ENCODE measurements around the gene FGB.
A peak's percentile ranks its signal among the peaks of the same experiment; 100 is the strongest.

The FGB gene

GRCh38 chr4:154562697-154563254 is at the start of gene FGB:
Gene FGB (plus strand): TSS chr4:154563011. CDS start chr4:154563019, 8 bp downstream.
- DNase-seq, result no peak

- DNase-seq, result no peak
Measured at GRCh38 chr4:154516318-154517029, 46.3 kb upstream of the FGB start.

- DNase-seq, result no peak
Measured at GRCh38 chr4:154517591-154517990, 45.2 kb upstream of the FGB start.

- no peak for DNase-seq
Measured at GRCh38 chr4:154519214-154519613, 43.6 kb upstream of the FGB start.

GRCh38 chr4:154521607-154522006 is 41.2 kb upstream of the FGB start:
- no peak for DNase-seq

- DNase-seq, result no peak
Measured at GRCh38 chr4:154526151-154526550, 36.7 kb upstream of the FGB start.

- DNase-seq, result no peak
Measured at GRCh38 chr4:154527308-154527707, 35.5 kb upstream of the FGB start.

- DNase-seq, result no peak
Measured at GRCh38 chr4:154528869-154529268, 33.9 kb upstream of the FGB start.

GRCh38 chr4:154529728-154530519 is 32.9 kb upstream of the FGB start:
- no peak for DNase-seq

GRCh38 chr4:154534296-154534695 is 28.5 kb upstream of the FGB start:
- DNase-seq, result no peak

- no peak for DNase-seq
Measured at GRCh38 chr4:154542271-154542879, 20.4 kb upstream of the FGB start.

- DNase-seq, result no peak
Measured at GRCh38 chr4:154545689-154546088, 17.1 kb upstream of the FGB start.

- DNase-seq, result peak; percentile 94
Measured at GRCh38 chr4:154549894-154550790, 12.7 kb upstream of the FGB start, which contains the start of gene PLRG1. Gene PLRG1 (minus strand): TSS chr4:154550400. CDS start chr4:154550308, 92 bp downstream.

- peak; percentile 67 for DNase-seq
Measured at GRCh38 chr4:154551872-154552686, 10.7 kb upstream of the FGB start.

GRCh38 chr4:154559141-154559493 is 3.7 kb upstream of the FGB start:
- no peak for DNase-seq

- no peak for DNase-seq
Measured at GRCh38 chr4:154559494-154560418, 3.1 kb upstream of the FGB start.

- DNase-seq, result no peak
Measured at GRCh38 chr4:154560419-154560801, 2.4 kb upstream of the FGB start.

GRCh38 chr4:154560824-154561231 is 2.0 kb upstream of the FGB start:
- no peak for DNase-seq

- no peak for DNase-seq
Measured at GRCh38 chr4:154564311-154564710, 1.5 kb downstream of the FGB start.

- no peak for DNase-seq
Measured at GRCh38 chr4:154565704-154566103, 2.9 kb downstream of the FGB start.

All from stimulated activated naive CD4-positive, alpha-beta T cell treated with Interleukin-2 at 50 U/mL for 16 hours (primary cell).